HEK293 (cell line): ENCODE measurements around the gene GPN3.

Source experiments
- CTCF ChIA-PET: fragments of 350-600 bp; formaldehyde crosslinking; extraction: SDS; loops from one replicate; lab custom pipeline; 2021; ENCODE audit warnings: antibody characterized with exemption; lab: Yijun Ruan, JAX
- POLR2A ChIA-PET: fragments of 300-600 bp; formaldehyde crosslinking; extraction: SDS; loops from one replicate; lab custom pipeline; 2020; ENCODE audit warnings: antibody characterized with exemption, inconsistent platforms; lab: Yijun Ruan, JAX
- H3K27ac ChIP-seq: fragments of 200-500 bp; sonication (Bioruptor generic); 2 replicates; pipeline ENCODE4 v1.5.1; 2014; ENCODE audit warnings: low read depth, low read length, control low read depth, inconsistent platforms; ENCODE audit errors: extremely low read depth
- H3K36me3 ChIP-seq, 2 experiments: fragments of 200-500 bp in 1 of 2; sonication (Bioruptor generic) in 1 of 2; 1 replicate in 1 of 2; 2 replicates in 1 of 2; pipeline ENCODE4 v1.5.1; 2014 to 2017; ENCODE audit warnings: inconsistent platforms in 2 of 2, low read length in 2 of 2; ENCODE audit not compliant: control insufficient read depth in 2 of 2, insufficient read depth in 1 of 2
- H3K4me1 ChIP-seq: fragments of 200-500 bp; sonication (Bioruptor generic); 2 replicates; pipeline ENCODE4 v1.5.1; 2014; ENCODE audit warnings: mild to moderate bottlenecking, low read length, inconsistent platforms; ENCODE audit not compliant: control insufficient read depth, insufficient read depth
- H3K4me3 ChIP-seq: 2 replicates; pipeline ENCODE4 v1.5.1; 2011; ENCODE audit warnings: low read depth, mild to moderate bottlenecking, control low read depth, low read length, moderate library complexity
- H3K9me3 ChIP-seq: fragments of 200-500 bp; sonication (Bioruptor generic); 2 replicates; pipeline ENCODE4 v1.5.1; 2014; ENCODE audit warnings: low read depth, low read length, inconsistent platforms; ENCODE audit not compliant: control insufficient read depth, insufficient read depth
- GLIS2 ChIP-seq: fragments of 450-650 bp; formaldehyde crosslinking; IDR thresholded peaks from 2 replicates; pipeline ENCODE4 v1.5.1; 2016; ENCODE audit warnings: missing biosample characterization, missing genetic modification characterization
- HOXA7 ChIP-seq: sonication (generic); formaldehyde crosslinking; IDR thresholded peaks from 2 replicates; pipeline ENCODE4 v1.8.1; 2022; ENCODE audit warnings: missing genetic modification reagents, borderline replicate concordance
- KLF10 ChIP-seq: fragments of 450-650 bp; IDR thresholded peaks from 2 replicates; pipeline ENCODE4 v1.5.1; 2018; ENCODE audit warnings: missing biosample characterization, mild to moderate bottlenecking, missing genetic modification characterization
- SCRT2 ChIP-seq: fragments of 450-650 bp; formaldehyde crosslinking; IDR thresholded peaks from 2 replicates; pipeline ENCODE4 v1.5.1; 2016; ENCODE audit warnings: missing biosample characterization, missing genetic modification characterization
- SP2 ChIP-seq: fragments of 450-650 bp; formaldehyde crosslinking; IDR thresholded peaks from 2 replicates; pipeline ENCODE4 v1.5.1; 2016; ENCODE audit warnings: missing biosample characterization, missing genetic modification characterization
- ZBTB8A ChIP-seq: fragments of 450-650 bp; formaldehyde crosslinking; IDR thresholded peaks from 2 replicates; pipeline ENCODE4 v1.5.1; 2016; ENCODE audit warnings: missing biosample characterization, missing genetic modification characterization
- ZFP37 ChIP-seq: fragments of 450-650 bp; formaldehyde crosslinking; IDR thresholded peaks from 2 replicates; pipeline ENCODE4 v1.5.1; 2016; ENCODE audit warnings: missing biosample characterization, missing genetic modification characterization
- ZFP41 ChIP-seq: fragments of 450-650 bp; formaldehyde crosslinking; IDR thresholded peaks from 2 replicates; pipeline ENCODE4 v1.5.1; 2016; ENCODE audit warnings: missing biosample characterization, missing genetic modification characterization, borderline replicate concordance
- ZNF121 ChIP-seq: fragments of 450-650 bp; formaldehyde crosslinking; IDR thresholded peaks from 2 replicates; pipeline ENCODE4 v1.5.1; 2016; ENCODE audit warnings: missing biosample characterization, missing genetic modification characterization
- ZNF133 ChIP-seq: fragments of 450-650 bp; formaldehyde crosslinking; IDR thresholded peaks from 2 replicates; pipeline ENCODE4 v1.5.1; 2016; ENCODE audit warnings: missing biosample characterization, missing genetic modification characterization
- ZNF292 ChIP-seq: fragments of 450-650 bp; formaldehyde crosslinking; IDR thresholded peaks from 2 replicates; pipeline ENCODE4 v1.5.1; 2016; ENCODE audit warnings: low read depth, missing biosample characterization, missing genetic modification characterization, borderline replicate concordance
- ZNF302 ChIP-seq: fragments of 450-650 bp; formaldehyde crosslinking; IDR thresholded peaks from 2 replicates; pipeline ENCODE4 v1.5.1; 2016; ENCODE audit warnings: missing biosample characterization, missing genetic modification characterization, low read depth
- ZNF350 ChIP-seq: fragments of 450-650 bp; formaldehyde crosslinking; IDR thresholded peaks from 2 replicates; pipeline ENCODE4 v1.5.0; 2017; ENCODE audit warnings: missing biosample characterization, mild to moderate bottlenecking, missing genetic modification characterization
- ZNF354C ChIP-seq: fragments of 450-650 bp; formaldehyde crosslinking; IDR thresholded peaks from 2 replicates; pipeline ENCODE4 v1.5.1; 2016; ENCODE audit warnings: missing biosample characterization, missing genetic modification characterization, low read depth, borderline replicate concordance
- ZNF416 ChIP-seq: fragments of 450-650 bp; formaldehyde crosslinking; IDR thresholded peaks from 2 replicates; pipeline ENCODE4 v1.5.1; 2016; ENCODE audit warnings: missing biosample characterization, missing genetic modification characterization
- ZNF423 ChIP-seq: fragments of 450-650 bp; formaldehyde crosslinking; IDR thresholded peaks from 2 replicates; pipeline ENCODE4 v1.5.1; 2016; ENCODE audit warnings: missing biosample characterization, missing genetic modification characterization
- ZNF473 ChIP-seq: fragments of 450-650 bp; formaldehyde crosslinking; IDR thresholded peaks from 2 replicates; pipeline ENCODE4 v1.5.1; 2017; ENCODE audit warnings: missing biosample characterization, missing genetic modification characterization
- ZNF501 ChIP-seq: fragments of 450-650 bp; formaldehyde crosslinking; IDR thresholded peaks from 2 replicates; pipeline ENCODE4 v1.5.1; 2016; ENCODE audit warnings: missing biosample characterization, missing genetic modification characterization
- ZNF544 ChIP-seq: fragments of 450-650 bp; formaldehyde crosslinking; IDR thresholded peaks from 2 replicates; pipeline ENCODE4 v1.5.0; 2017; ENCODE audit warnings: missing biosample characterization, missing genetic modification characterization
- ZNF555 ChIP-seq: fragments of 450-650 bp; formaldehyde crosslinking; conservative IDR thresholded peaks from 2 replicates; pipeline ENCODE4 v1.5.1; 2017; ENCODE audit warnings: missing biosample characterization, mild to moderate bottlenecking, missing genetic modification characterization, inconsistent platforms
- ZNF560 ChIP-seq: fragments of 450-650 bp; formaldehyde crosslinking; IDR thresholded peaks from 2 replicates; pipeline ENCODE4 v1.5.1; 2017; ENCODE audit warnings: missing biosample characterization, missing genetic modification characterization, borderline replicate concordance
- ZNF580 ChIP-seq: fragments of 450-650 bp; formaldehyde crosslinking; IDR thresholded peaks from 2 replicates; pipeline ENCODE4 v1.5.1; 2016; ENCODE audit warnings: missing biosample characterization, missing genetic modification characterization
- ZNF623 ChIP-seq: fragments of 450-650 bp; formaldehyde crosslinking; IDR thresholded peaks from 2 replicates; pipeline ENCODE4 v1.5.1; 2016; ENCODE audit warnings: missing biosample characterization, missing genetic modification characterization
- ZNF654 ChIP-seq: fragments of 450-650 bp; formaldehyde crosslinking; IDR thresholded peaks from 2 replicates; pipeline ENCODE4 v1.5.1; 2016; ENCODE audit warnings: low read depth, missing biosample characterization, missing genetic modification characterization
- ZNF670 ChIP-seq: fragments of 450-650 bp; formaldehyde crosslinking; IDR thresholded peaks from 2 replicates; pipeline ENCODE4 v1.5.1; 2016; ENCODE audit warnings: missing biosample characterization, missing genetic modification characterization, low read depth
- ZNF777 ChIP-seq: fragments of 450-650 bp; formaldehyde crosslinking; IDR thresholded peaks from 2 replicates; pipeline ENCODE4 v1.5.1; 2017; ENCODE audit warnings: missing biosample characterization, missing genetic modification characterization, borderline replicate concordance
- ZSCAN4 ChIP-seq: fragments of 450-650 bp; formaldehyde crosslinking; IDR thresholded peaks from 2 replicates; pipeline ENCODE4 v1.5.1; 2017; ENCODE audit warnings: missing biosample characterization, missing genetic modification characterization
- TF ChIP-seq, protein P1 (sequence below): fragments of 450-650 bp; formaldehyde crosslinking; IDR thresholded peaks from 2 replicates; pipeline ENCODE4 v1.5.1; 2017; ENCODE audit warnings: missing biosample characterization, missing genetic modification characterization
- TF ChIP-seq, protein P2 (sequence below): fragments of 450-650 bp; formaldehyde crosslinking; IDR thresholded peaks from 2 replicates; pipeline ENCODE4; 2016; ENCODE audit warnings: missing biosample characterization, missing genetic modification characterization
- TF ChIP-seq, protein P3 (sequence below): fragments of 450-650 bp; formaldehyde crosslinking; IDR thresholded peaks from 2 replicates; pipeline ENCODE4 v1.5.1; 2017; ENCODE audit warnings: missing biosample characterization, missing genetic modification characterization

GPN3 gene

GRCh38 chr12:110501752-110502738, 34.0 kb upstream of the GPN3 start, which contains the start of the genes RAD9B and VPS29 (continued):
- TF ChIP-seq HOXA7 (no peak; the same call in 1 of the 2 replicates), ZNF670 (no peak), ZNF354C (tag by site-specific recombination) (no peak), ZNF292 (tag by site-specific recombination) (no peak), ZNF555 (tag by site-specific recombination) (no peak), ZNF654 (no peak), ZNF580 (tag by site-specific recombination) (peak; percentile 82), GLIS2 (tag by site-specific recombination) (peak; percentile 98)
- TF ChIP-seq, protein P1, sequence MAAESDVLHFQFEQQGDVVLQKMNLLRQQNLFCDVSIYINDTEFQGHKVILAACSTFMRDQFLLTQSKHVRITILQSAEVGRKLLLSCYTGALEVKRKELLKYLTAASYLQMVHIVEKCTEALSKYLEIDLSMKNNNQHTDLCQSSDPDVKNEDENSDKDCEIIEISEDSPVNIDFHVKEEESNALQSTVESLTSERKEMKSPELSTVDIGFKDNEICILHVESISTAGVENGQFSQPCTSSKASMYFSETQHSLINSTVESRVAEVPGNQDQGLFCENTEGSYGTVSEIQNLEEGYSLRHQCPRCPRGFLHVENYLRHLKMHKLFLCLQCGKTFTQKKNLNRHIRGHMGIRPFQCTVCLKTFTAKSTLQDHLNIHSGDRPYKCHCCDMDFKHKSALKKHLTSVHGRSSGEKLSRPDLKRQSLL (tag by site-specific recombination) = peak; percentile 46; the same call in 1 of the 2 replicates

DNA sequence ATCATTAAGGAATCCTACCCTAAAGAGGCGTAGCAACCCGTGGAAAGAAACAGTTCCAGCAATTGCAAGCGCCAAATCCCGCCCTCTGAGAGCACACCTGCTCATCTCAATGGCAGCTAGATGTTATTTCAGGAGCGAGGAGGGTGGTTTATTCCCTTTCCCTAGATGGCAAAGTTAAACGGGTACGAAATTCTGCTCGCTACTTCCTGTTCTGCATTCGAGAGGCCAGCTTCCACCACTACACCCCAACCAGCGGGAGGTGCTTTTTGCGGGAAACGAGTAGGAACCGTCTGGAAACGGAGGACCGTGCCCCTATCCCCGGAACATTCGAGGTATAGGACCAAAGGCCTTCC, 33.3 kb upstream of the GPN3 start:
- peaks cover 8 to 10% of the 10 kb centered on the region in 2 experiments for H3K36me3 ChIP-seq
- POLR2A ChIA-PET = interaction anchor here (1.7 to 3.3 kb wide), 2 partner anchors 32 to 51 kb away, joined by 7 to 44 read pairs; partner anchors contain the start of genes ARPC3, FAM216A and GPN3
- peaks cover 9% of the 10 kb centered on the region for H3K4me1 ChIP-seq
- H3K9me3 ChIP-seq = no peaks in the 10 kb centered on the region
- CTCF ChIA-PET = interaction anchor here (0.9 to 1.2 kb wide), 2 partner anchors 91 to 110 kb away, joined by 4 to 5 read pairs; no protein-coding TSS in a partner anchor
- H3K27ac ChIP-seq = peak overlapping the region; percentile 89
- H3K4me3 ChIP-seq = peak overlapping the region; percentile 90
- no peak for TF ChIP-seq ZNF777 (tag by site-specific recombination)
- no peak for TF ChIP-seq ZNF560
- no peak for TF ChIP-seq SCRT2
- no peak for TF ChIP-seq ZNF292 (tag by site-specific recombination)
- TF ChIP-seq ZNF423 (tag by site-specific recombination) = no peak
- TF ChIP-seq ZNF350 (tag by site-specific recombination) = no peak
- TF ChIP-seq ZNF544 (tag by site-specific recombination) = no peak
- no peak for TF ChIP-seq ZFP41 (tag by site-specific recombination)
- no peak for TF ChIP-seq KLF10 (tag by site-specific recombination)
- no peak for TF ChIP-seq ZFP37 (tag by site-specific recombination)
- TF ChIP-seq, protein P1 (tag by site-specific recombination) = no peak
- no peak for TF ChIP-seq GLIS2 (tag by site-specific recombination)
- TF ChIP-seq ZBTB8A = no peak
- TF ChIP-seq ZNF121 (tag by site-specific recombination) = no peak
- TF ChIP-seq SP2 = peak; percentile 69
- TF ChIP-seq ZNF416 = no peak
- TF ChIP-seq ZNF623 = no peak
- TF ChIP-seq ZNF473 (tag by site-specific recombination) = no peak
- no peak for TF ChIP-seq ZNF302
- no peak for TF ChIP-seq ZNF501 (tag by site-specific recombination)
- TF ChIP-seq ZSCAN4 (tag by site-specific recombination) = no peak
- TF ChIP-seq, protein P2, sequence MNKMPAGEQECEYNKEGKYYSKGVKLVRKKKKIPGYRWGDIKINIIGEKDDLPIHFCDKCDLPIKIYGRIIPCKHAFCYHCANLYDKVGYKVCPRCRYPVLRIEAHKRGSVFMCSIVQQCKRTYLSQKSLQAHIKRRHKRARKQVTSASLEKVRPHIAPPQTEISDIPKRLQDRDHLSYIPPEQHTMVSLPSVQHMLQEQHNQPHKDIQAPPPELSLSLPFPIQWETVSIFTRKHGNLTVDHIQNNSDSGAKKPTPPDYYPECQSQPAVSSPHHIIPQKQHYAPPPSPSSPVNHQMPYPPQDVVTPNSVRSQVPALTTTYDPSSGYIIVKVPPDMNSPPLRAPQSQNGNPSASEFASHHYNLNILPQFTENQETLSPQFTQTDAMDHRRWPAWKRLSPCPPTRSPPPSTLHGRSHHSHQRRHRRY (tag by site-specific recombination) = no peak
- TF ChIP-seq ZNF133 (tag by site-specific recombination) = no peak
- TF ChIP-seq, protein P3, sequence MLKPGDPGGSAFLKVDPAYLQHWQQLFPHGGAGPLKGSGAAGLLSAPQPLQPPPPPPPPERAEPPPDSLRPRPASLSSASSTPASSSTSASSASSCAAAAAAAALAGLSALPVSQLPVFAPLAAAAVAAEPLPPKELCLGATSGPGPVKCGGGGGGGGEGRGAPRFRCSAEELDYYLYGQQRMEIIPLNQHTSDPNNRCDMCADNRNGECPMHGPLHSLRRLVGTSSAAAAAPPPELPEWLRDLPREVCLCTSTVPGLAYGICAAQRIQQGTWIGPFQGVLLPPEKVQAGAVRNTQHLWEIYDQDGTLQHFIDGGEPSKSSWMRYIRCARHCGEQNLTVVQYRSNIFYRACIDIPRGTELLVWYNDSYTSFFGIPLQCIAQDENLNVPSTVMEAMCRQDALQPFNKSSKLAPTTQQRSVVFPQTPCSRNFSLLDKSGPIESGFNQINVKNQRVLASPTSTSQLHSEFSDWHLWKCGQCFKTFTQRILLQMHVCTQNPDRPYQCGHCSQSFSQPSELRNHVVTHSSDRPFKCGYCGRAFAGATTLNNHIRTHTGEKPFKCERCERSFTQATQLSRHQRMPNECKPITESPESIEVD (tag by site-specific recombination) = peak; percentile 45; the same call in 1 of the 2 replicates
